GM10847 (cell line): ENCODE results near the gene VDAC2.

Source experiments
- POLR2A ChIP-seq: IDR thresholded peaks from 2 replicates; pipeline ENCODE4 v1.6.1; 2011; ENCODE audit not compliant: insufficient read length; ENCODE audit errors: extremely low read depth

VDAC2 gene

GRCh38 chr10:75261813-75262705, 51.5 kb downstream of the VDAC2 start:
- no peak for TF ChIP-seq POLR2A

GRCh38 chr10:75263806-75264205, 53.2 kb downstream of the VDAC2 start:
- no peak for TF ChIP-seq POLR2A

- no peak for TF ChIP-seq POLR2A
Observed at GRCh38 chr10:75265856-75266255, 55.3 kb downstream of the VDAC2 start.

- TF ChIP-seq POLR2A, result no peak
Observed at GRCh38 chr10:75266945-75267344, 56.3 kb downstream of the VDAC2 start.

- TF ChIP-seq POLR2A, result no peak
Observed at GRCh38 chr10:75269605-75270004, 59.0 kb downstream of the VDAC2 start.

- no peak for TF ChIP-seq POLR2A
Observed at GRCh38 chr10:75272094-75272493, 61.5 kb downstream of the VDAC2 start.

GRCh38 chr10:75272896-75273295, 62.3 kb downstream of the VDAC2 start:
- TF ChIP-seq POLR2A, result no peak

- TF ChIP-seq POLR2A, result no peak
Observed at GRCh38 chr10:75276069-75276872, 65.7 kb downstream of the VDAC2 start.

GRCh38 chr10:75280236-75280635, 69.6 kb downstream of the VDAC2 start:
- TF ChIP-seq POLR2A, result no peak
